HL-60 (cell line): Measurements from ENCODE around the gene PHF13.

Source experiments
- POLR2AphosphoS5 ChIP-seq: IDR thresholded peaks from 2 replicates; pipeline ENCODE4 v1.6.1; 2012; ENCODE audit warnings: low read depth
- TF ChIP-seq, protein P1 (sequence below): IDR thresholded peaks from one replicate; pipeline ENCODE4 v1.5.1; 2011; ENCODE audit warnings: low read length, control low read depth, inconsistent platforms; ENCODE audit not compliant: insufficient read depth

DNA sequence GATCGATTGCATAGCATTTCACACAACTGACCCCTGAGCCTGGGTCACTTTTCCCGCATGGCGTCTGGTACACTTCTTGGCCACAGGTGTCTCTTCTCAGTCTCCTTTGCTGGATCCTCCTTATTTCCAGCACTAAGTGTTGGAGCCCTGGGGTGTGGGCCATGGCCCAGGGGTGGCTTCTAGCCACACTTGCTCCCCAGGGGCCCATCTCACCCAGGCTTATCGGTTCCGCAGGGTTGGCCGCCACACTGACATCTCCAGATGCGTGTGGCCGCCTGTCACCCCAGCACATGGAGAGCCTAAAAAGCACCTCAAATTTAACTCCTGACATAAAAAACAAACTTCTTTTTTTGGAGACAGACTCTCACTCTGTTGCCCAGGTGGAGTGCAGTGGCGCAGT, 13.5 kb downstream of the PHF13 start:
- TF ChIP-seq, protein P1, sequence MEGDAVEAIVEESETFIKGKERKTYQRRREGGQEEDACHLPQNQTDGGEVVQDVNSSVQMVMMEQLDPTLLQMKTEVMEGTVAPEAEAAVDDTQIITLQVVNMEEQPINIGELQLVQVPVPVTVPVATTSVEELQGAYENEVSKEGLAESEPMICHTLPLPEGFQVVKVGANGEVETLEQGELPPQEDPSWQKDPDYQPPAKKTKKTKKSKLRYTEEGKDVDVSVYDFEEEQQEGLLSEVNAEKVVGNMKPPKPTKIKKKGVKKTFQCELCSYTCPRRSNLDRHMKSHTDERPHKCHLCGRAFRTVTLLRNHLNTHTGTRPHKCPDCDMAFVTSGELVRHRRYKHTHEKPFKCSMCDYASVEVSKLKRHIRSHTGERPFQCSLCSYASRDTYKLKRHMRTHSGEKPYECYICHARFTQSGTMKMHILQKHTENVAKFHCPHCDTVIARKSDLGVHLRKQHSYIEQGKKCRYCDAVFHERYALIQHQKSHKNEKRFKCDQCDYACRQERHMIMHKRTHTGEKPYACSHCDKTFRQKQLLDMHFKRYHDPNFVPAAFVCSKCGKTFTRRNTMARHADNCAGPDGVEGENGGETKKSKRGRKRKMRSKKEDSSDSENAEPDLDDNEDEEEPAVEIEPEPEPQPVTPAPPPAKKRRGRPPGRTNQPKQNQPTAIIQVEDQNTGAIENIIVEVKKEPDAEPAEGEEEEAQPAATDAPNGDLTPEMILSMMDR = no peak
- TF ChIP-seq POLR2AphosphoS5 = no peak
